Hair follicle dermal papilla cell (primary cell): ENCODE results near the gene MRPS18C. TPM values are rescaled to one million over a fixed set of nuclear protein-coding genes. Genes with fewer than 3 reads are reported as not detected.

Source experiments
- total RNA-seq: library from RNA; depleted of rRNA; stranded (reverse); fragments of >200 nt; gene quantifications from 2 replicates; pipeline ENCODE4 v1.2.3, GENCODE V29; 2012

MRPS18C gene
- total RNA-seq: 9.0 and 10.2 TPM in 2 replicates

DNA sequence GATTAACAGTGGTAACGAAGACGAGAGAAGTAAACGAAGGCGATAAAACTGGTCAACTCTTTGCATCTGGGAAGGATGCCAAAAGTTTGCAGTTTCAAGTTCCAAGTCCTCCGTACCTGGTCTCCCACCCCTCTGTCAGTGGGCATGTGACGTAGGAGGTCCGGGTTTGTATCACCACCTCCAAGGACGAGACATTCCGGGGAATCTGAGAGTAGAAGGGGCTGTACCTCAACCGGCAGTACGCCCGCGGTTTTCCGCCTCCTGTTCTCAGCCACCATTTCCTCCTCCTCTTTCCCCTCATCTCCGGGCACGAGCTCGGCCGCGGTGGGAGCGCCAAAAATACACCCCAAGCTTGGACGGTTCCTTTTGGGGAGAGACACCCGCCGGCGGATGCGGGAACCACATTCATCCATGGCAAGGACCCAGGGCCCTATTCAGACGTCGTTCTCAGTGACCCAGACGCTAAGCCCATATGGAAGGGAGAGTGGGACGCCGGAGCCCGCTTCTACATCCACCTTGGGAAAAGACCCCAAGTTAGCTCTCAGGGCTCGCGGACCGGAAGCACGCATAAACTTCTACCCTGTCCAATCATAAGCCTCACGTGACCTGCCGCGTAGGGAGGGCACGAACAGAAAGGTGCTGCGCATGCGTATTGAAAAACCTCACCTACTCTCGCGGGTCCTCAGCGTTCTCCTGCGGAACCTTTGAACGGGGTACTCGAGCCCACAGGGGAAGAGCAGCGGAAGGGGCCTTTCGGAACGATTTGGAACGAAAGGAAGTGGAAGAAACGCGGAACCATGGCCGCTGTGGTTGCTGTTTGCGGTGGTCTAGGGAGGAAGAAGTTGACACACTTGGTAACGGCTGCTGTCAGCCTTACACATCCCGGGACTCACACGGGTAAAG, at the start of gene MRPS18C, which contains the start of gene HELQ:
TSS of gene MRPS18C (plus strand) at position 778 of the 903 bp plus-strand sequence. CDS start at position 798, 20 bp downstream.
TSS of gene HELQ (minus strand) at position 543 of the 903 bp plus-strand sequence. CDS start at position 413, 130 bp downstream.

GRCh38 chr4:83484500-83485461, 28.9 kb downstream of the MRPS18C start, which contains the start of gene ABRAXAS1:
Gene ABRAXAS1 (minus strand): TSS chr4:83485100. CDS start chr4:83485072, 28 bp downstream.

Other genes starting within 250 kb of the MRPS18C start
- 7.3 and 8.4 TPM in 2 replicates for gene COQ2, start 171.3 kb upstream of the MRPS18C start, total RNA-seq
- 0.16 and 0.49 TPM in 2 replicates for gene HPSE, start 121.2 kb upstream of the MRPS18C start, total RNA-seq
- gene HELQ, start 235 bp upstream of the MRPS18C start, total RNA-seq: 11.8 and 14.8 TPM in 2 replicates
- 15.1 and 17.5 TPM in 2 replicates for gene ABRAXAS1, start 29.0 kb downstream of the MRPS18C start, total RNA-seq
- 0.97 and 1.3 TPM in 2 replicates for gene GPAT3, start 80.0 kb downstream of the MRPS18C start, total RNA-seq